Activated CD4-positive, alpha-beta T cell treated with anti-CD3 and anti-CD28 coated beads, Interleukin-2, amount 10 ng/mL, durations not matched to agents 24 days and 14 days (primary cell): ENCODE measurements around the gene CALHM3. TPM values are rescaled to one million over a fixed set of nuclear protein-coding genes. Genes with fewer than 3 reads are reported as not detected.
A peak's percentile ranks its signal among the peaks of the same experiment; 100 is the strongest.
"Not testable (repeated sequence)": the region's sequence is repeated elsewhere in the genome, so short reads cannot be mapped to it uniquely, and the experiment has no call there.

ENCODE experiments used
- DNase-seq: peaks from one replicate; pipeline ENCODE4 v3.0.0; 2022
- H3K27ac Mint-ChIP-seq: one replicate; pipeline ENCODE4 v1.8.0; 2022; ENCODE audit warnings: mild to moderate bottlenecking, mixed read lengths
- H3K27me3 Mint-ChIP-seq: one replicate; pipeline ENCODE4 v1.8.0; 2022; ENCODE audit warnings: mixed read lengths
- H3K36me3 Mint-ChIP-seq: one replicate; pipeline ENCODE4 v1.8.0; 2022; ENCODE audit warnings: low read depth, mild to moderate bottlenecking, mixed read lengths
- H3K4me1 Mint-ChIP-seq: one replicate; pipeline ENCODE4 v1.8.0; 2021; ENCODE audit warnings: mixed read lengths
- H3K4me3 Mint-ChIP-seq: one replicate; pipeline ENCODE4 v1.8.0; 2022; ENCODE audit warnings: mild to moderate bottlenecking, moderate library complexity, mixed read lengths
- H3K9me3 Mint-ChIP-seq: one replicate; pipeline ENCODE4 v1.8.0; 2021; ENCODE audit warnings: mixed read lengths
- intact Hi-C: fragments of 100-400 bp; cut with micrococcal nuclease; formaldehyde crosslinking; loops from one replicate; pipeline ENCODE4 v1.15.1; 2023
- total RNA-seq: library from RNA; stranded (reverse); gene quantifications from 2 replicates; pipeline ENCODE4 v1.2.3, GENCODE V29; 2022

The CALHM3 gene
- total RNA-seq, 1 donor from 2014 or later: not detected

- H3K9me3 Mint-ChIP-seq: no peaks in the 10 kb centered on the region
- peak overlapping the region; percentile 73 for H3K4me3 Mint-ChIP-seq
- H3K27me3 Mint-ChIP-seq: peaks cover 68% of the 10 kb centered on the region
- peak; percentile 84 for DNase-seq
- H3K36me3 Mint-ChIP-seq: no peaks in the 10 kb centered on the region
- peaks cover 22% of the 10 kb centered on the region for H3K4me1 Mint-ChIP-seq
- intact Hi-C loops: loop anchor here (1.0 to 5.0 kb wide), 2 partner anchors 10 to 577 kb away; partner anchors contain the start of gene CNNM2
- peak overlapping the region; percentile 24 for H3K27ac Mint-ChIP-seq
These were observed 15.2 kb upstream of the CALHM3 start for GRCh38 chr10:103493916-103494877.

- H3K9me3 Mint-ChIP-seq: no peaks in the 10 kb centered on the region
- H3K4me1 Mint-ChIP-seq: peaks cover 22% of the 10 kb centered on the region
- peak within 1 kb of the TSS; percentile 32 for H3K27ac Mint-ChIP-seq
- intact Hi-C loops: loop anchor here (1.0 to 5.0 kb wide), 2 partner anchors 11 to 576 kb away; partner anchors contain the start of gene CNNM2
- H3K4me3 Mint-ChIP-seq: peak within 1 kb of the TSS; percentile 88
- H3K36me3 Mint-ChIP-seq: no peaks in the 10 kb centered on the region
- H3K27me3 Mint-ChIP-seq: peaks cover 64% of the 10 kb centered on the region
- DNase-seq: peak; percentile 80
These were observed 14.4 kb upstream of the CALHM3 start, which contains the start of gene NEURL1 for GRCh38 chr10:103493362-103493915. Gene NEURL1, plus strand, starts transcription at chr10:103493705. Its CDS starts 683 bp downstream, at chr10:103494388.

GRCh38 chr10:103492655-103493261 is 13.7 kb upstream of the CALHM3 start:
- Mint-ChIP-seq H3K4me3 (peak overlapping the region; percentile 88), H3K4me1 (peaks cover 22% of the 10 kb centered on the region), H3K36me3 (no peaks in the 10 kb centered on the region), H3K9me3 (no peaks in the 10 kb centered on the region), H3K27ac (no peak overlapping the region), H3K27me3 (peaks cover 64% of the 10 kb centered on the region)
- intact Hi-C loops: loop anchor here (1.0 to 5.0 kb wide), 2 partner anchors 12 to 575 kb away; partner anchors contain the start of gene CNNM2
- DNase-seq: no peak

- H3K4me1 Mint-ChIP-seq: peaks cover 22% of the 10 kb centered on the region
- intact Hi-C loops: loop anchor here (5.0 kb wide), 1 partner anchor 575 kb away; the partner anchor contains the start of gene CNNM2
- peaks cover 56% of the 10 kb centered on the region for H3K27me3 Mint-ChIP-seq
- DNase-seq: no peak
- H3K36me3 Mint-ChIP-seq: no peaks in the 10 kb centered on the region
- H3K4me3 Mint-ChIP-seq: no peak overlapping the region
- H3K9me3 Mint-ChIP-seq: no peaks in the 10 kb centered on the region
- peak overlapping the region; percentile 6 for H3K27ac Mint-ChIP-seq
These were observed 12.8 kb upstream of the CALHM3 start for GRCh38 chr10:103491729-103492364.

GRCh38 chr10:103490986-103491314 is 11.9 kb upstream of the CALHM3 start:
- no peak overlapping the region for H3K4me3 Mint-ChIP-seq
- H3K27me3 Mint-ChIP-seq: peaks cover 50% of the 10 kb centered on the region
- intact Hi-C loops: loop anchor here (5.0 kb wide), 1 partner anchor 574 kb away; the partner anchor contains the start of gene CNNM2
- H3K4me1 Mint-ChIP-seq: peaks cover 22% of the 10 kb centered on the region
- H3K27ac Mint-ChIP-seq: no peak overlapping the region
- no peak for DNase-seq
- no peaks in the 10 kb centered on the region for H3K36me3 Mint-ChIP-seq
- H3K9me3 Mint-ChIP-seq: no peaks in the 10 kb centered on the region

GRCh38 chr10:103487410-103487708 is 8.3 kb upstream of the CALHM3 start:
- intact Hi-C loops: no loop called here
- Mint-ChIP-seq H3K36me3 (no peaks in the 10 kb centered on the region), H3K4me1 (peaks cover 13% of the 10 kb centered on the region), H3K27me3 (peaks cover 21% of the 10 kb centered on the region), H3K27ac (no peak overlapping the region), H3K9me3 (no peaks in the 10 kb centered on the region), H3K4me3 (no peak overlapping the region)
- no peak for DNase-seq

- intact Hi-C loops, H3K36me3 Mint-ChIP-seq, H3K4me3 Mint-ChIP-seq, DNase-seq, H3K9me3 Mint-ChIP-seq, H3K27ac Mint-ChIP-seq: not testable (repeated sequence)
- peaks cover 15% of the 10 kb centered on the region for H3K27me3 Mint-ChIP-seq
- peaks cover 15% of the 10 kb centered on the region for H3K4me1 Mint-ChIP-seq
These were observed 7.8 kb upstream of the CALHM3 start for GRCh38 chr10:103486635-103487409.

- no peaks in the 10 kb centered on the region for H3K36me3 Mint-ChIP-seq
- DNase-seq: peak; percentile 86
- H3K9me3 Mint-ChIP-seq: no peaks in the 10 kb centered on the region
- H3K4me3 Mint-ChIP-seq: no peak overlapping the region
- intact Hi-C loops: loop anchor here (1.0 kb wide), 1 partner anchor 30 kb away; the partner anchor contains the start of gene CALHM2
- no peak overlapping the region for H3K27ac Mint-ChIP-seq
- no peaks in the 10 kb centered on the region for H3K27me3 Mint-ChIP-seq
- H3K4me1 Mint-ChIP-seq: peaks cover 11% of the 10 kb centered on the region
These were observed 3.0 kb upstream of the CALHM3 start for GRCh38 chr10:103481974-103482531.

- Mint-ChIP-seq H3K4me3 (no peak overlapping the region), H3K9me3 (no peaks in the 10 kb centered on the region), H3K27me3 (no peaks in the 10 kb centered on the region), H3K27ac (no peak overlapping the region), H3K36me3 (no peaks in the 10 kb centered on the region), H3K4me1 (peaks cover 13% of the 10 kb centered on the region)
- intact Hi-C loops: no loop called here
- DNase-seq: no peak
These were observed 1.5 kb upstream of the CALHM3 start for GRCh38 chr10:103480521-103480920.

GRCh38 chr10:103478671-103479070 is 369 bp downstream of the CALHM3 start:
- DNase-seq: no peak
- no peaks in the 10 kb centered on the region for H3K36me3 Mint-ChIP-seq
- no peak overlapping the region for H3K27ac Mint-ChIP-seq
- H3K4me3 Mint-ChIP-seq: no peak overlapping the region
- H3K4me1 Mint-ChIP-seq: peaks cover 17% of the 10 kb centered on the region
- H3K9me3 Mint-ChIP-seq: no peaks in the 10 kb centered on the region
- intact Hi-C loops: no loop called here
- no peaks in the 10 kb centered on the region for H3K27me3 Mint-ChIP-seq

GRCh38 chr10:103476046-103476768 is 2.8 kb downstream of the CALHM3 start:
- intact Hi-C loops: no loop called here
- H3K27me3 Mint-ChIP-seq: no peaks in the 10 kb centered on the region
- DNase-seq: peak; percentile 71
- no peaks in the 10 kb centered on the region for H3K36me3 Mint-ChIP-seq
- peaks cover 25% of the 10 kb centered on the region for H3K4me1 Mint-ChIP-seq
- no peaks in the 10 kb centered on the region for H3K9me3 Mint-ChIP-seq
- H3K4me3 Mint-ChIP-seq: no peak overlapping the region
- no peak overlapping the region for H3K27ac Mint-ChIP-seq

GRCh38 chr10:103475437-103475836 is 3.6 kb downstream of the CALHM3 start:
- no peak for DNase-seq
- Mint-ChIP-seq H3K27me3 (no peaks in the 10 kb centered on the region), H3K27ac (no peak overlapping the region), H3K4me1 (peaks cover 30% of the 10 kb centered on the region), H3K4me3 (no peak overlapping the region), H3K9me3 (no peaks in the 10 kb centered on the region), H3K36me3 (no peaks in the 10 kb centered on the region)
- intact Hi-C loops: no loop called here
